Stromal cell of bone marrow (primary cell): ENCODE data around the gene SIRT5.

Experiments
- DNase-seq: peaks from one replicate; pipeline ENCODE4 v3.0.0-alpha.2; 2012; ENCODE audit warnings: low read depth

SIRT5 gene

DNA sequence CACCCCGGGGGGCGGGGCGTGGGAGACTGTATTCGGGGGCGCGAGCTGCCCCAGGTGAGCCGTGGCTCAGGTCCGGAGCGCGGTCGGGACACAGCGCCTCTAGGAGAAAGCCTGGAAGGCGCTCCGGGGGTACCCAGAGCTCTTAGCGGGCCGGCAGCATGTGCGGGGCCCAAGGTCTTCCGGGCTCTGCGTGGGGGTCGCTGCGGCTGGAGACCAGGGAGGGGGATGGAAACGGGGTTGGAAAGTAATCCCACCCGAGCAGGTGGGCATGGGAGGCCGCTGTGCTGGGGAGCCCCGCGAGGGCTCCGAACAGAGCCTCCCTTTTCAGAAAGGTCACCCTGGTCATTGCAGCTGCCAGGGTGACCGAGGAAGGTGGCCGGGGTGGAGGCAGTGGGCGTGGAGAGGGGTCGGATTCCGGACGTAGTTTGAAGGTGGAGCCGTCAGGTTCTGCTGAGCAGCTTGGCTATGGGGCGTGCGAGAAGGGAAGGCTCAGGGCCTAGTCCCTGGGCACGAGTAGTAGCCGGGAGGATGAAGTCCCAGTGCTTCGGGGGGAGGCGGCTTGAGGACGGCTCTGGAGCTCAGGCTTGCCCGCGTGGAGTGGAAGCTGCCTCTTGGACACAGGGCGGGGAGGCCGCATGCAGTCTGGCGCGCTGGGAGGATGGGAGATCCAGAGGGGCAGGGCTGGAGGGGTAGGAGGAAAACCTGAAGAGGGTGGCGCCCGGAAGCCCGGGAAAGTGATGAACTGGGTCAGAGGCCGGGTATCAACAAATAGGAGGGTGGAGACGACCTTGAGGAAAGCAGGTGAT lies at the start of gene SIRT5:
TSS of gene SIRT5 (plus strand) at position 31 of the 806 bp plus-strand sequence. CDS start 9,510 bp downstream, outside the sequence.
- DNase-seq: peak; percentile 62

DNA sequence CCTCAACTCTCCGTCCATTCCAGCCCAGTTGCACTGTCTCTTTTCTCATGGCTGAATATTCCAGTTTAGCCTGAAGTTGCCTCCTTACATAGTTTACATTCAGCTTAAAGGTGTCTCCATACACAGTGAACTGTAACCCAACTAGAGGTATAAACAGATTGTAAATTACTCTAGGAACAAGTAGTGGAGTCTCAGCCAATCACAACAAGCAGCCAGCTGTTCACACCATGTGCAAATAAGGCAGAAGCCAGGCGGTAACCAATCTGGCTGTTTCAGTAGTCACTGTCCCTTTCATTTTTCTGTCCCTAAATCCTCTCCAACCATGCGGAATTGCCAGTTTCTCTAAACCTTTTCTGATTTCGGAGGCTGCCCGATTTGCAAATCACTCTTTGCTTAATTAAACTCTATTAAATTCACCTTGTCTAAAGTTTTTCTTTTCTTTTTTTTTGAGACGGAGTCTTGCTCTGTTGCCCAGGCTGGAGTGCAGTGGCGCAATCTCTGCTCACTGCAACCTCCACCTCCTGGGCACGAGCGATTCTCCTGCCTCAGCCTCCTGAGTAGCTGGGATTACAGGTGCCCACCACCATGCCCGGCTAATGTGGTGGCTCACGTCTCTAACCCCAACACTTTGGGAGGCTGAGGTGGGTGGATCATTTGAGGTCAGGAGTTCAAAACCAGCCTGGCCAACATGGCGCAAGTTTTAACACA lies 49.4 kb upstream of the SIRT5 start:
- no peak for DNase-seq

DNA sequence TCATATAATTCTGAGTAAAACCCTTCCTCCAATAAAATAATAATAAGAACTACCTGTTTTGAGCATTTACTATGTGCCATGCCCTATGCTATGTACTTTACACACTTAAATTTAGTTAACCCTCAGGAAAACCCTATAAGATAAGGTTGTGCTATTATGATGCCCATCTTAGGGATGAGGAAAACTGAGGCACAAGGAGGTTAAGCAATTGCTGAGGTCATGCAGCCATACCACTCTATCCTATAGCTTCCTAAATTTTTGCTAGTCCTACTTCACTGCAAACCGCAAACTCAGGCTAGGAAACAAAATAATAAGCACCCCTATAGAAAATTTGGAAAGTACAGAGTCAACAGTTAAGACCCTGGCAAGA lies 48.1 kb upstream of the SIRT5 start:
- no peak for DNase-seq

DNA sequence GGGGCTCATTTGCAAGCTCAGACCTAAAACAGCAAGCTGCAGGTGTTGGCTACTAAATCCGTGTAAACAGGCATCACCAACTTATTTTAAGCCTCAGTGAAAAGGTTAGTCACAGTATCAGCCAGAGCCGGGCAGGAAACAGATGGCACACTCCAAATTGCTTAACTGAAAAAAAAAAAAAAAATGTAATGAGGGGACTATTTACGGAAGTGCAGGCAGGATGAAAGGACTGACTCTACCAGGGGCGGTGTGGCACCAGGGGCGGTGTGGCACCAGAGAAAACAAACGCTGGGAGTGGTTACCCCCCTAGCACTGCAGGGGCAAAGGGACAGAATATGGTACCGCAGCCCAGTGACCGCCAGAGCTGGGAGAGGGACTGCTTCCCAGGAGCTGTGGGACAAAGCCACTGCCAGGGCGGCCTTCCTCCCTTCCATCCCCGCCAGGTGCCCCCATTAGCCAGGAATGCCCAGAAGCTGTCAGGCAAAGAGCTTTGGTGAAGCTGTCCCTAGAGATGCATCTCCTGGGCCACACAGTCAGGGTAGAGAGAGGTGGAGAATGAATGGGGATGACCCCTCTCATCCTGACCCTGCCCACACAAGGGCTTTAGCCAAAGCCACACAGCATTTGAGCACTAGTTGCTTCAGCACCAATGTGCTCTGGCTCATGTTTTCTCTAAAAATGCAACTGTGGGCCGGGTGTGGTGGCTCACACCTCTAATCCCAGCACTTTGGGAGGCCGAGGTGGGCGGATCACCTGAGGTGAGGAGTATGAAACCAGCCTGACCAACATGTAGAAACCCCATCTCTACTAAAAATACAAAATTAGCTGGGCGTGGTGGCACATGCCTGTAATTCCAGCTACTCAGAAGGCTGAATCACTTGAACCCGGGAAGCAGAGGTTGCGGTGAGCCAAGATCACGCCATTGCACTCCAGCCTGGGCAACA lies 47.4 kb upstream of the SIRT5 start:
- no peak for DNase-seq

DNA sequence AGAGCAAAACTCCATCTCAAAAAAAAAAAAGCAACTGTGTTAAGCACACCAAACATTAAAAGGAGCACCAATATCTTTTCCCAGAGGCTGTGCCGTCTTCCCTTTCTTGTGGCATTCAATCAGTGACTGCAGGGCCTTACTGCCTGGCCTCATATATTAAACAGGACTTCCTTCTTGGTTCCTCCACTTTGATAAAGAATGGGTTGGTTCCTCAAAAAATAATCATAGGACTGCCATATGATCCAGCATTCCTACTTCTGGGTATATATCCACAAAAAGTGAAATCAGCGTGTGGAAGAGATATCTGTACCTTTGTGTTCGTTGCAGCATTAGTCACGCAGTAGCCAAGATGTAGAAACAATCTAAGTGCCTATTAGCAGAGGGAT lies 46.7 kb upstream of the SIRT5 start:
- DNase-seq: no peak

DNA sequence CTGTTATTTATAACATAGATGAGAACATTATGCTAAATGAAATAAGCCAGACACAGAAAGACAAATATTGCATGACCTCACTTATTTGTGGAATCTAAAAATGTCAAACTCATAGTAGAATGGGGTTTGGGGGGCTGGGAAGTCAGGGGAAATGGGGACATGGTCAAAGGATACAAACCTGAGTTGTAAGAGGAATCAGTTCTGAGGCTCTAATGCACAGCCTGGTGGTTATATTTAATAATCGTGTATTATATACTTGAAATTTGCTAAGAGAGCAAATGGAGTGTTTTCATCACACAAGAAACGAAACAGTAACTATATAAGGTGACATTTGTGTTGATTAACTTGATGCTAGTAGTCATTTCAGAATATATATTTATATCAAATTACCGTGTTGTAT lies 46.2 kb upstream of the SIRT5 start:
- no peak for DNase-seq

DNA sequence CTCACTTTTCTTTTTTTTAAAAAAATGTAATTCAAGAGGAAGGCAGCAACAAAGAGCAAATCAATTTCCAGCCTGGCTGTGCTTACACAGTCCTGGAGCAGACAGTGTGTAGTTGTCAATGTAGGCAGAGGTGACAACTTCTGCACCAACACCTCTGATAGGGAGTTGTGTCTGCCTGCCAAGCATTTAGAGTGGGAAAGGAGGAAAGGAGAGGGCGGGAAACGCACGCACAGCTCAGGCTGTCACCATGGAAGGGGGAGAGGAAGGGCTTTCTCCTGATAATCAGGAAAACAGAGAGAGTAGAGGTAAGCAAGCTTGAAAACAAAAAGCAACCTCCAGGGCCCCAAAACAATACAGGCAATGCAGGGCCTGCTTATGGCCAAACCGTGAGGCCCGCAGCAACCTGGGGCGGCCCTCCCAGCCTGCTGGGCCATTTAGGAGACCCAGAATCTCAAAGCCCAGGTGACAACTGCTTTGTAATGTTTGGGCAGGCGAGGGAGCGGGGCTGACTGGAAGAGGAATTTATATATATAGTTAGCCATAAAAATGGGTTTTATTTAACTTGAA lies 45.5 kb upstream of the SIRT5 start:
- DNase-seq: no peak

DNA sequence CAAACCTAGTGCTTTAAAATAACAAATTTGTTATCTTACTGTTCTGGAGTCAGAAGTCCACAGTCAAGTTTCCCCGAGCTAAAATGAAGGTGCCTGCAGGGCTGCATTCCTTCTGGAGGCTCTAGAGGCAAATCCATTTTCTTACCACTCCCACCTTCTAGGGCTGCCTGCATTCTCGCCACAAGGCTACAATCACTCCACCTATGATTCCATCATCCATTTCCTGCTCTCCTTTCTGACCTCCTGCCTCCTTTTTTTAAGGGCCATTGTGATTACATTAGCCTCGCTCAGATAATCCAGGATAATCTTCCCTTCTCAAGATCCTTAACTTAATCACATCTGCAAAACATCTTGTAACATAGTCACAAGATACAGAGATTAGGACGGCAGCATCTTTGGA lies 42.4 kb upstream of the SIRT5 start:
- no peak for DNase-seq

DNA sequence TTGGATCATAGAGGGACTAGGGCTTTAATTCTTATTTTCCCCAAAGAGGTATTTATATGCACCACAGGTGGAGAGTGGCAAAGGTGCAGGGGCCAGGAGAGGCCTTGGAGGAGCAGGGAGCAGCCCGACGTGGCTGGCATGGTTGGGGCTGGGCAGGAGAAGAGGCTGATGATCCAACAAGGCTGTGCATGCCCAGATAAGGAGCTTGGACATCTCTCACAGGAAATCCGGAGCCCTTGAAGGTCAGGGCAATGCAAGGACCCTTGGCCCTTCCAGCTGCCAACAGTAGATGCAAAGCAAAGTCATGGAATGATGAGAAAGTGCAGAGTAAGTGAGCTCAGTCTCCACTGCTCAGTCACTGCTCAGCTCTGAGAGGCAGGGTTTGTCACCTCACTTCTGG lies 39.9 kb upstream of the SIRT5 start:
- DNase-seq: no peak

DNA sequence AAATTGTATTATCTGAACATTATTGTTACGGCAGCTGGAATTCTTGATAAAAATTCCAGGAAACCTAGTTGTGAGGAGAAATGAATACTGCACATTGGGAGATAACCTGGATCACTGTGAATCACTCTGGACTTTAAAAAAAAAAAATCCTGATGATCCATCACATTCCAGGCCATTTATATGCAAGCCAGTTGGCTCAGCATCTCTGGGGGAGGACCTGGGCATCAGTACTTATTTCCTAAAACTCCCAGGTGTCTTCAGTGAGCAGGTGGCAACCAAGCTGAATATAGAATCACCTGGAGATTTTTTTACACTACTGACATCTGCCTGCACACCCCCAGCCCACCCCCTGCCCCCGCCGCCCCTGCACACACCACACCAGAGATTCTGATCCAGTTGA lies 39.1 kb upstream of the SIRT5 start:
- DNase-seq: no peak

DNA sequence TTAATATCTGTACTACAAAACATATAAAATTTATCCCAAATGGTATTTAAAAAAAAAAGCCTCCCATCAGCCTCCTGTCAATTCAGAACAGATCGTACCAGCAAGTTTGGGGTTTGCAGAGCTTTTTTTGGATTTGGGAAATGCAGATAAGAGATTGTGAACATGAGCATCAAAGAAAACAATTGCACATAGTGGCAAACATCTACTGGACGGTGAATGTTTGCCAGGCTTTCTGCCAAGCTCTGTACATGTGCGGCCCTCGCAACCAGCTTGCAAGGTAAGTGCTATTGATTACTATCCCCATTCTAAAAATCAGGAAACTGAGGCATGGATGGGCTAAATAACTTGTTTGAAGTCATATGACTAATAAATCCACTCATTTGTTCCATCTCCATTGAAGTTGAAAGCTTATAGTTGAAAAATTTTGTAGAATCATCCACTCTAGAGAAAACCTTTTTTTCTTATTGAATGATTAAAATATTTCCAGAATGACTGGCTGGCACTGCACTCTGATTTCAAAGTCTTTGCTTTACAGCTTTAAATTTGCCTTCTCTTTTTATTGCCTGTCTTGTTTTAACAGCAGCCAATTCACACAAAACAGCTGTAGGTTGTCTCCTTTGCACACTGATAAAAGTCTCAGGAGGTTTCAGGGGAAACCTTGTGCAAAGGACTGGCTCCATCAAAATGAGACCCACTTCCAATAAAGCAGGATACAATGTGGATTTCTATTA lies 37.4 kb upstream of the SIRT5 start:
- DNase-seq: no peak

DNA sequence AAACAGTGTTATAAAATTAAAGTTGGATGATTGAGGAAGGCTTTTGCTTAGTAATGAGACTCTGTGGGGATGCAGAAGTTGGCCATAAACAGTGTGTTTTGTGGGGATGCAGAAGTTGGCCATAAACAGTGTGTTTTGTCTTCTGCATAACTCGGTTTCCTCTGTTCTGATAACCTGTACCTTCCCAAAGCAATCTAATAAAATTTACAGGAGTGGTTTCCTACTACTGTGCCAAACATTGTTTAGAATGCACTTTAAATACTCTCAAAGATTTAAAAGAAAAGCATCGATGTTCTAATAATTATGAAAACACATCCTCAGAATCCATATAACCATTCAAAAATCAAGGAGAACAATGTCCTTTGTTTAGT lies 36.9 kb upstream of the SIRT5 start:
- no peak for DNase-seq

DNA sequence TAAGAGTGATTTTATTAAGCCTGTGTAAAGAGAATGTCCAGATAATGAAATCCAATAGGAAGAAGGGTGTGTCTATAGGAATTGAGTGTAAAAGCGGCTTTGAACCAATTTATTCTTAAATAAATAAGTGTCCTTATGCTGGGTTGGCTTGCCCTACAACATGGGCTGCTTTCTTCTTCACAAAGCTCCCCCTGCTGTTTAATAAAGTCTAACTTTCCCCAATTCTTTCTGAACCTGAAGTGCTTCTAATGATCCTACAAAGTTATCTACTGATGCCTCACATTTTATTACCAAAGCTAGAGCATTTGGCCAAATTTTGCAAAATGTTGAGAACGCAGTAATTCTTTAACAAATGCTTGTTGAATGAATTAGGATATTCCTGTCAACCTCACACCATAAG lies 36.3 kb upstream of the SIRT5 start:
- peak; percentile 34 for DNase-seq

DNA sequence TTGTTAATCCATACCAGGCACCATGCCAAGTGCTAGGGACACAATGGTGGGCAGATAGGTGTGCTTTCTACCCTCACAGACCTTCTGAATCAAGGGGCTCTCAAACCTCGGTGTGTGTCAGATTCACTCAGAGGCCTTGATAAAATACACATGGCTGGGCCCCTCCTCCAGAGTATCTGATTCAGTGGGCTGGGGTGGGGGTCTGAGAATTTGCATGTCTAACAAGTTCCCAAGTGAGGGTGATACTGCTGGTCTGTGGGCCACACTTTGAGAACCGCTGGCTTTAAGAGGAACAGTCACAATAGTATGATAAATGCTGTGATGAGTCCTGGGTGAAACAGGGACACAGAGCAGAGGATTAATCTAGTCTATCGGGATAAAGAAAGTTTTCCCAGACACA lies 35.8 kb upstream of the SIRT5 start:
- DNase-seq: no peak

DNA sequence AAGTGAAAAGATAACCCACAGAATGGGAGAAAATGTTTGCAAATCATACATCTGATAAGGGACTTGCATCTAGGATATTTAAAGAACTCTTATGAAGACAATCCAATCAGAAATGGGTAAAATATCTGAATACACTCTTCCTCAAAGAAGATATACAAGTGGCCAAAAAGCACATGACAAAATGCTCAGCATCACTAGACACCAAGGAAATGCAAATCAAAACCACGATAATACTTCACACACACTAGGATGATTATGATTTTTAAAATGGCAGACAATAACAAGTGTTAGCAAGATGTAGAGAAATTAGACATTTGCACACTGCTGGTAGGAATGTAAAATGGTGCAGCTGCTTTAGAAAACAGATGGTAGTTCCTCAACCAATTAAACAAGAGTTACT lies 34.8 kb upstream of the SIRT5 start:
- no peak for DNase-seq

DNA sequence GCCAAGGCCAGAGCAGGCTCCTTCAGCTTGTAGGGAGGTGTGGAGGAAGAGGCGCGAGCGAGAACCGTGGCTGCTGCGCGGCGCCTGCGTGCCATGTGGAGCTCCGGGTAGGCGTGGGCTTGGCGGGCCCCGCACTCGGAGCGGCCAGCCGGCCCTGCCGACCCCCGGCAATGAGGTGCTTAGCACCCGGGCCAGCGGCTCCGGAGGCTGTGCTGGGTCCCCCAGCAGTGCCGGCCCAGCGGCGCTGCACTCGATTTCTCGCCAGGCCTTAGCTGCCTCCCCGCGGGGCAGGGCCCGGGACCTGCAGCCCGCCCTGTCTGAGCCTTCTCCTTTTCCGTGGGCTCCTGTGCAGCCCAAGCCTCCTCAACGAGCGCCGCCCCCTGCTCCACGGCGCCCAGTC lies 32.9 kb upstream of the SIRT5 start:
- DNase-seq: no peak

DNA sequence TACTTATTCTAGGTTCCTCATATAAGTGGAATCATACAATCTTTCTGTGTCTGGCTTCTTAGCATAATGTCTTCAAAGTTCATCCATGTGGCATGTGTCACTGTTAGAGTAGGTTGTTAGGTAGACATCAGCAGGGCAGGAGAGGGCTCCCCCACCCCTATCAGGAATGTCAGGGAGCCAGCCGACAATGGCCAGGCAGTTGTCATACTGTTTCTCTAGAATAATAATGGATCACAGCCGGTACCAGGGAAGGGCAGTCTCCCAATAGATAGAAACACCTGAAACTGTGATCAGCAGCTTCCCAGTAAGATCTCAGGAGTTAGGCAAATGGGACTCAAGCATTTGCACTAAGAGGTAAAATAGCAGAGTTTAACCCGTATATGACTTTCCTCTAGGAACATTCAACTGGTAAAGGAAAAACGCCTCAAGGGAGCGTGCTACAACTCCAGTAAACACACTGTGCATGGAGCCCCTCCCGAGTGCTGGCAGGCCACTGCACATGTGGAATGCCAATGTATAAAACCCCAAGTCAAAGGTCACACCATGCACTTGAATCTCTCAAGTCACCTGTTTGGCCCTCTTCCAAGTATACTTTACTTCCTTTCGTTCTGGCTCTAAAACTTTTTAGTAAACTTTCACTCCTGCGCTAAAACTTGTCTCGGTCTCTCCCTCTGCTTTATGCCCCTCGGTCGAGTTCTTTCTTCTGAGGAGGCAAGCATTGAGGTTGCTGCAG lies 29.8 kb upstream of the SIRT5 start:
- no peak for DNase-seq

DNA sequence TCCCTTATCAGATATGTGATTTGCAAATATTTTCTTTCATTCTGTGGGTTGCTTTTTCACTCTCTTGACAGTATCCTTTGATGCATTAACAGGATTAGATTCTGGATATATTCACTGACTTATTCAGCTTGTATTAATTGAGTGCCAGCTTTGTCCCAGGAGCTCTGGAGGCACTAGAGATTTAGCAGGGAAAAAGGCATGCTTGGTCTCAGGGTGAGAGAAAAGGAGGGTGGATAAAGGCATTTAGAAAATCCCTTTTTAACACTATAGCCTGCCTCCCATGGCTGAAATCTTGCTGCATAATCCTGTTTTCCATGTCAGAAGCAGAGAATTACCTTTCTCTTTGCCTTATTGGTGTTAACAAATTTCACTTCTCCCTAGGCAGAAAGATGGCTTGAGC lies 28.5 kb upstream of the SIRT5 start:
- DNase-seq: no peak

DNA sequence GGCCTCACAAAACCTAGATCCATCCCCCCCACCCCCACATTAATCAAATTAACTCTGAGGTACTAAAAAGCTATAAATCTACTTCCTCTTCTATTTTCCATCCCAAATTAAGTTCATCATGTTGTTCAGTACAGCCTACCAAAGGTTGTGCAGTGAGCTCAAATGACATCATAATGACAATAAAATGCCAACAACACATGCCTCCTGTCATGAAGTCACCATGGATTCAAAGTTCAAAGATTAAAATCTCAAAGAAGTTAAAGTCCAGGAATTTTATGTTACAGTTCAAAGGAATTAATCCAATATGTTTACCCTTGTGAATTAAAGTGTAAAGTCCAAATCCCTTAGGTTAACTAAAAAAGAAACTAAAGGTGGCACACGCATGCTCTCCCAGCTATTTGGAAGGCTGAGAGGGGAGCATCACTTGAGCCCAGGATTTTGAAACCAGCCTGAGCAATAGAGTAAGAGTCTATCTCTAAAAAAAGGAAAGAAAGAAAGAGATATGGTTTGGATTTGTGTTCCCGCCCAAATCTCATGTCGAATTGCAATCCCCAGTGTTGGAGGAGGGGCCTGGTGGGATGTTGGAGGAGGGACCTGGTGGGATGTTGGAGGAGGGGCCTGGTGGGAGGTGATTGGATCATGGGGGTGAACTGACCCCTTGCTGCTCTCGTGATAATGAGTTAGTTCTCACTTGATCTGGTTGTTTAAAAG lies 25.7 kb upstream of the SIRT5 start:
- DNase-seq: no peak

DNA sequence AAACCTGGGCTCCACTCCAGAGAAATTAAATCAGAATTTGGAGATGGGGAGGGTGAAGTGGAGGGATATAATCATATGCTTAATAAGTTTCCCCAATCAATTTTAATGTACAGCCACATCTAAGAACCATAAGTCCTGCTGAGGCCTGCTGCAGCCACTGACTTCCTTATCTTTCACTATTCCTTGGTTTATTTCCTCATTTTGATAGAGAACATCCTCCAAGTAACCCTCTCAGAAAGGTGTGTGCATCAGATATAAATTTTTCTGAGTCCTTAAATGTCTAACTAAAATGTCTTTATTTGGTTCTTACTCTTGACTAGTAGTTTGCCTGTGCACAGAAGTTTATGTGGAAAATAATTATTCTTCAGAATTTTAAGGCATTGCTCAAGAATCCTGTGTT lies 23.7 kb upstream of the SIRT5 start:
- DNase-seq: no peak
